GM21515 (cell line): Measurements from ENCODE around the gene C16orf46.

ENCODE experiments used
- ATAC-seq: cut with Tn5 transposase; IDR thresholded peaks from one replicate; pipeline ENCODE4 v1.9.1; 2021; ENCODE audit not compliant: unreplicated experiment

C16orf46 gene

DNA sequence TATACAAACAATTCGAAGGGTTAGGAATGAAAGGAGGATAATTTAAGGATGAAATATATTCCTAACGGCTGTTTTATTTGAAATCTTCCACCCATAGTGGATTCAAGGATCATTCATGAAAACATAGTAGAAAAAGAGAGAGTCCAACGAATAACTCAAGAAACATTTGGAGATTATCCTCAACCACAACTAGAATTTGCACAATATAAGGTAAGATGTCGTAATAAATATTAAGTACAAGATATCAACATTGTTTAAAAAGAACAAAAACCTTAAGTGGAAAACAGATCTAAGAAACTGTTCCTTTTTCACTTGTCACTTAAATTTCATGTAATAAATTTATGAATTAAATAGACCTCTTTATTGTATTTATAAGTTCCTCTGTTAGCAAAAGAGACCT is 50.6 kb downstream of the C16orf46 start:
- no peak for ATAC-seq

DNA sequence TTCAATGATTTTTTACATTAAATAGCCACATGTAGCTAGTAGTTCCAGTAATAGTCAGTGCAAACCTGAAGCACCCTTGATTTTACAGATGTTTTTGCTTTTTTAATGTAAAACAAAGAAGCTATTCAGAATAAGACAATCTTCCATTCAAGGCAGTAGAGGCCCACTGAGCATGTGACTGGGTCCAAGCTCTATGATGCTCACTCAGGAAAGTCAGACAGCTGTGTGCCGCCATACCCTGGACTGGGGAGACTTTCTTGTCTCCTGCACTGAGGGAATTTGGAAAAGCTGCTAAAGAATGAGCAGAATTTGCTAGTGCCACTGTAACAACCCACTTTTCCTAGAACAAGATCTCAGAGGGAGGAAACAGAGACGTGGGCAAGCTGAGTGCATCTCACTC is 58.5 kb downstream of the C16orf46 start:
- ATAC-seq = no peak

DNA sequence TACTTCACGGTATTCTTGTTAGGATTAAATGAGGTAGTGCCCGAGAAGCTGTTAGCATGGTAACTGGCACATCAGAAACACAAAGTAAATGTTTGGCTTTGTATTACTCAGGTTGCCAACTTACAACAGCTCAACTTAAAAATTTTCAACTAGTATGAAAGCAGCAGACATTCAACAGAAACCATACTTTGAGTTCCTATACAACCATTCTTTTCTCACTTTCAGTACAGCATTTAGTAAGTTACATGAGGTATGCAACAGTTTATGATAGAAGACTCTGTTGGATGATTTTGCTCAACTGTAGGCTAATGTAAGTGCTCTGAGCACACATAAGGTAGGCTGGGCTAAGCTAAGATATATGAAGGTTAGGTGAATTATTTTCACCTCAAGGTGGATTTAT is 62.4 kb downstream of the C16orf46 start:
- no peak for ATAC-seq

DNA sequence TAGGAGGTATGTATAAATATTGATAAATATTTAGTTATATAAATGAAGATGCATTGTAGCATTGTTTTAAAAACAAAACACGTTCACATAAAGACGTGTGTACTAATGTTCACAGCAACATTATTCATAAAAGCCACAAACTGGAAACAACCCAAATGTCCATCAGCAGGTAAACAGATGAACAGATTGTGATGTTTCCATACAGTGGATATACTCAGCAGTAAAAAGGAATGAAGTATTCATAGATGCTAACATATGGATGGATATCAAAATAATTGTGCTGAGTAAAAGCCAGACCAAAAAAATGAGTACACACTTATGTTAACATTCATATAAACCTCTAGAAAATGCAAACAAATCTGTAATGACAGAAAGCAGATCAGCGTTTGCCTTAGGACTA is 64.1 kb downstream of the C16orf46 start:
- no peak for ATAC-seq
